ENCODE measurements around the gene SORCS2.

Gene SORCS2

GRCh38 chr4:7649741-7650531, 457.6 kb downstream of the SORCS2 start:
- no peak for DNase-seq

GRCh38 chr4:7650606-7651385, 458.5 kb downstream of the SORCS2 start:
- DNase-seq = no peak

- DNase-seq = no peak
Observed at GRCh38 chr4:7651461-7651921, 459.2 kb downstream of the SORCS2 start.

GRCh38 chr4:7652006-7652405, 459.7 kb downstream of the SORCS2 start:
- DNase-seq = no peak

- DNase-seq = no peak
Observed at GRCh38 chr4:7652451-7652881, 460.1 kb downstream of the SORCS2 start.

- DNase-seq = no peak
Observed at GRCh38 chr4:7652906-7653305, 460.6 kb downstream of the SORCS2 start.

GRCh38 chr4:7653510-7654369, 461.4 kb downstream of the SORCS2 start:
- no peak for DNase-seq

GRCh38 chr4:7654550-7655445, 462.5 kb downstream of the SORCS2 start:
- DNase-seq = no peak

- no peak for DNase-seq
Observed at GRCh38 chr4:7655511-7656243, 463.3 kb downstream of the SORCS2 start.

- no peak for DNase-seq
Observed at GRCh38 chr4:7656244-7656800, 464.0 kb downstream of the SORCS2 start.

GRCh38 chr4:7657545-7658297, 465.4 kb downstream of the SORCS2 start:
- DNase-seq = no peak

- DNase-seq = peak; percentile 26
Observed at GRCh38 chr4:7658341-7659204, 466.2 kb downstream of the SORCS2 start.

GRCh38 chr4:7659429-7660175, 467.3 kb downstream of the SORCS2 start:
- no peak for DNase-seq

- DNase-seq = no peak
Observed at GRCh38 chr4:7660176-7661039, 468.1 kb downstream of the SORCS2 start.

GRCh38 chr4:7661066-7661748, 468.9 kb downstream of the SORCS2 start:
- no peak for DNase-seq

- no peak for DNase-seq
Observed at GRCh38 chr4:7661846-7662506, 469.6 kb downstream of the SORCS2 start.
